ENCODE measurements around the gene ETV6. TPM values are rescaled to one million over a fixed set of nuclear protein-coding genes. Genes with fewer than 3 reads are reported as not detected.

Gene ETV6
- total RNA-seq, 1 donor from 2014 or later, result 16.9 TPM

DNA sequence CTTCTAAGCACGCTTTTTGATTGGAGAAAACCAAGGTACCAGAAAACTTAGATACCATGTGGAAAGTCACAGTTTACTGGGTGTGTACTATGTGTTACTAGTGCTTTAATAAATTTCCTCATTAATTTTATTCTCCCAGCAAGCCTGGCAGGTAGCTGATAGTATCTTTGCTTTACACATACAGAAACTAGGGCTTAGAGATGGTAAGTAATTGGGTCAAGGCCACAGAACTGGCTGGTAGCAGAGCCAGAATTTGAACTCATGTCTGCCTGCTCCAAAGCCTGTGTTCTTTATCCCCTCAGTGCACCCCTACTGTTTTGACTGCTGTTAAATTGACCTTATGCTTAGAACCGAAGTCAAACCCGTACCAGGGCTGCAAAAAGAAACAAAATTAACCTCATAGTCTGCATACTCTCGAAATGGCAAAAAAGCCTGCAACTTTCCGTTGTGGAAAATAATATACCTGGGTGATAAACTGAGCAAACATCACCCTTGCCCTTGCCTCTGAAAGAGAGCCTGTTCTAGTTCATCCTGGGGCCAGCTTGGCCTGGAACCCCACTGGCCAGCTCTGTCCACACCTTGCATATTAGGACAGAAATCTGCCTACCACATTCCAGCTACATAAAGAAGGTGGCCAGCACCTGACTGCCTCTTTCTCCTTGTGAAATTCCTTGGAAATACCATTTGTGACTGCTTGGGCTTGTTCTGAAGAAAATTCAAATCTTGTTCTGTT is 118.9 kb downstream of the ETV6 start:
- no peak overlapping the region for H3K4me3 ChIP-seq
- no peaks in the 10 kb centered on the region for H3K27me3 ChIP-seq (ENCODE audit: low read depth)
- peak overlapping the region; percentile 87 for H3K27ac ChIP-seq (replicated peaks)
- intact Hi-C loops (cut with micrococcal nuclease), result no loop called here
- H3K9me3 ChIP-seq (replicated peaks), result no peaks in the 10 kb centered on the region
- H3K36me3 ChIP-seq, result no peaks in the 10 kb centered on the region
- TF ChIP-seq, protein P1, sequence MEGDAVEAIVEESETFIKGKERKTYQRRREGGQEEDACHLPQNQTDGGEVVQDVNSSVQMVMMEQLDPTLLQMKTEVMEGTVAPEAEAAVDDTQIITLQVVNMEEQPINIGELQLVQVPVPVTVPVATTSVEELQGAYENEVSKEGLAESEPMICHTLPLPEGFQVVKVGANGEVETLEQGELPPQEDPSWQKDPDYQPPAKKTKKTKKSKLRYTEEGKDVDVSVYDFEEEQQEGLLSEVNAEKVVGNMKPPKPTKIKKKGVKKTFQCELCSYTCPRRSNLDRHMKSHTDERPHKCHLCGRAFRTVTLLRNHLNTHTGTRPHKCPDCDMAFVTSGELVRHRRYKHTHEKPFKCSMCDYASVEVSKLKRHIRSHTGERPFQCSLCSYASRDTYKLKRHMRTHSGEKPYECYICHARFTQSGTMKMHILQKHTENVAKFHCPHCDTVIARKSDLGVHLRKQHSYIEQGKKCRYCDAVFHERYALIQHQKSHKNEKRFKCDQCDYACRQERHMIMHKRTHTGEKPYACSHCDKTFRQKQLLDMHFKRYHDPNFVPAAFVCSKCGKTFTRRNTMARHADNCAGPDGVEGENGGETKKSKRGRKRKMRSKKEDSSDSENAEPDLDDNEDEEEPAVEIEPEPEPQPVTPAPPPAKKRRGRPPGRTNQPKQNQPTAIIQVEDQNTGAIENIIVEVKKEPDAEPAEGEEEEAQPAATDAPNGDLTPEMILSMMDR (IDR thresholded peaks at IDR 0.05; ENCODE audit: borderline replicate concordance), result no peak
- H3K4me1 ChIP-seq, result peaks cover 81% of the 10 kb centered on the region
- DNase-seq, result no peak

DNA sequence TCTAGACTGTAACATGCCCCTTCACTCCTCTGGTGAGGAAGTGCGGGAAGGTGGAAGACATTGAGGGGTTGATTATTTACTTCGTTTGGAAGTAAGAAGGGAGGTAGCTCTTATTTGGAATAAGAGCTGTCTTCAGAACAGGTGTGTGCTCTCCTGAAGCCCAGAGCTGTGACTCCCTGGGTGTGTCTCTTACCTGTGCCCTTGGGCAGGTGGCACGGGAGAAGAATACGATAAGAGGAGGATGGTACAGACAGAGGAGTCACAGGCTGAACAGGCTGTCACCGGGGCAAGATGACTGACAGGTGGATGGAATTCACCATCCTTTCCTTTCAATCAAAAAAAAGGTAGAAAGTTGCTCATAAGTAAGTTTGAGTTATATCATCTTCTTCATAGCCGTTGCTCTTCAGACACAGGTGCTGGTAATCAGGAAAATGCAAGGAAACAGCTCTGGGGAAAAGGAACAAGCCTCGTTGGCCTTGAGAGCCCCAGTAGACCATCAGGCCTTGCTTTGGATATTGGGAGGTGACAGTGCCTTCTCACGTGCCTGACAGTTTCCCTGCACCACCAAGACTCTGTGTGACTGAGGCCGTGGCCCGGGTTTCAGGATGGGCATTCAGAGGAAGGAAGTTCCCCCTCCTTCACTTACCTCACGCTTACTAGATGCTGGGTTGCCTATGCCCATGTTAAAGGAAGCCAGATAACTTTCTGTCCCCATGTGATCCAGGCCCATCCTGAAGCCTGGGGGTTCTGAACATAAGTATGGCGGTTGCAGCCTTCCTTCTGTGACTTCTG is 120.4 kb downstream of the ETV6 start:
- no peaks in the 10 kb centered on the region for H3K36me3 ChIP-seq
- no peaks in the 10 kb centered on the region for H3K27me3 ChIP-seq (ENCODE audit: low read depth)
- H3K4me1 ChIP-seq, result peaks cover 74% of the 10 kb centered on the region
- no peak overlapping the region for H3K4me3 ChIP-seq
- DNase-seq, result no peak
- H3K27ac ChIP-seq (replicated peaks), result no peak overlapping the region
- TF ChIP-seq, protein P1 (IDR thresholded peaks at IDR 0.05; ENCODE audit: borderline replicate concordance), result no peak
- intact Hi-C loops (cut with micrococcal nuclease), result no loop called here
- H3K9me3 ChIP-seq (replicated peaks), result no peaks in the 10 kb centered on the region

DNA sequence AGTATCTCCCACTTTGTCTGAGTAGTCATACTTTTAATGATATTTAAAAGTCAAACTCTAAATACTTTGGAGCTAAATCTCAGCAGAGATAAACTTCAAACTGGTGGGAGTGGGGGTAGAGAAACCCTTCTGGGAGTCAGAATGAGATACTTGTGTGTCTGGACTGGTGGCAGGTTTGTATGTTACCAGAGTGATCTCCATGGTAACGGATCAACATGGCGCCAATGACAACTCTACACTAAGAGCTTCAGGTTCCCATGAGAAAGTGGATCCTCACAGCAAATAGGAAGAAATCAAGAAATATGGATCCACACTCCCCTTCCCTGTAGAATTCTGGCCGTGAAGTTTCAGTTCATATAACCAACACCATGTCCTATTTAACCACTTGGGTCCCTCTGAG is 121.9 kb downstream of the ETV6 start:
- intact Hi-C loops (cut with micrococcal nuclease), result no loop called here
- H3K4me3 ChIP-seq, result no peak overlapping the region
- no peaks in the 10 kb centered on the region for H3K9me3 ChIP-seq (replicated peaks)
- H3K27ac ChIP-seq (replicated peaks), result no peak overlapping the region
- TF ChIP-seq, protein P1 (IDR thresholded peaks at IDR 0.05; ENCODE audit: borderline replicate concordance), result no peak
- peaks cover 59% of the 10 kb centered on the region for H3K4me1 ChIP-seq
- no peaks in the 10 kb centered on the region for H3K36me3 ChIP-seq
- DNase-seq, result no peak
- H3K27me3 ChIP-seq (ENCODE audit: low read depth), result no peaks in the 10 kb centered on the region

DNA sequence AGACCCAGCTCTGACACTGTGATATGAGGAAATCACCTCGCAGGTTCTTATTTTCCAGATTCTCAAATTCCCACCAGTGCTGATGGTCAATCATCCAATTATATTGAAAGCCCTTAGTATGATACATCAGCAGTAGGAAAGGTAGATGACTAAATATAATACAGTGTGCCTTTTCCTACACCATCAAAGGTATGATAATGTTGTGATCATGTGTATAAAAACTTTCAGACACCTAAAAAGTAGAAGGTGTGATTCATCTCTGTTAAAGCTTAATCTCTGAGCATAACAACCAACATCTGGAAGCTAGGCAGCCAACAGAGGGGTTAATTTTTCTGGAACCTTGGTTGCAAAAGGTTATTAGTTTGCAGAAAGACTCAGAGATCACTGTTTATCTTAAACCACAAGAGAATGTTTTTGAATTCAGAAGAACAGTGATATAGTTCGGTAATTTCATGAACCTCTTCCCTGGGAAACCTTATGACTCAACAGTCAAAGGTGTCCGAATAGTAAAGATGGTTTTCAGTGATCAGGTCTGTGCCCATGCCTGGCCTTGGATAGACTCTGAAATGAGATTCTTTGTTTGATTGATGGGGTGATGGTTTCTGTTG is 122.5 kb downstream of the ETV6 start:
- no peak overlapping the region for H3K4me3 ChIP-seq
- TF ChIP-seq, protein P1 (IDR thresholded peaks at IDR 0.05; ENCODE audit: borderline replicate concordance), result no peak
- no peaks in the 10 kb centered on the region for H3K27me3 ChIP-seq (ENCODE audit: low read depth)
- no peaks in the 10 kb centered on the region for H3K36me3 ChIP-seq
- H3K4me1 ChIP-seq, result peaks cover 56% of the 10 kb centered on the region
- no peak overlapping the region for H3K27ac ChIP-seq (replicated peaks)
- no peak for DNase-seq
- H3K9me3 ChIP-seq (replicated peaks), result no peaks in the 10 kb centered on the region
- intact Hi-C loops (cut with micrococcal nuclease), result no loop called here

DNA sequence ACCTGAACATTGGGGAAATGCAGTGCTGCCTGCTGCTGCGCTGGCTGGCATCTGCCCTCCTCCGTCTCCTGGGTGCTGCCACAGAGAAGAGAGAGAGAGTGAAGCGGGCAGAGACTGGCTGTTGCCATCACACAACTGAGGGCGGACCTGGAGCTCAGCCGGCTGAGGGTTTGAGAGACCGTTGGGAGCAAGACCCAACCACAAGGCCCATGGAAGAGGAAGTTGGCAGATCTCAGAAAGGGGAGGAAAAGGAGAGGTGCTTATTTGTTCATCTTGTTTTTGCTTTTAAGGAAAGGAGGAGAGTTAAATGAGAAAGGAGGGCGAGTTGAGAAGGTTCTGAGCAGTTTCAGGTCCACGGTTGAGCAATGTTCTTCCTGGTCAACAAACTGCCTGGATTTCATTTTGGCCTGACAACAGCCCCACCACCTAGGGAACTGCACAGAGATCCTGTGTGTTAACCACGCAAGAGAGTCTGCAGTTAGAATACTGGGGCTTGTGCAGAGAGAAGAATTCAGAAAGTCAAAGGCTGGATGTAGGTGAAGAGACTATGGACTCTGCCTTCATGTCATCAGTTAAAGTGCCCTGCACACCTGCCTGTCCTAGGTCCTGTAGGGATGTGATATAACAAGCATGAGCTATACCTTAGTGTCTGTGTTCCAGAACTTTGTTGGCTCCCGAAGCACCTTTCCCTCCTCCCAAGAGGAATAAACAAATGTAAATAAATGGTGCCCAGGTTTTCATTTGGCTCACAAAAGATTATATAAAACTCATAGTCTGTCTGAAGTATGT is 124.6 kb downstream of the ETV6 start:
- intact Hi-C loops (cut with micrococcal nuclease), result no loop called here
- Histone ChIP-seq H3K4me1 (peaks cover 56% of the 10 kb centered on the region), H3K36me3 (no peaks in the 10 kb centered on the region), H3K27me3 (ENCODE audit: low read depth) (no peaks in the 10 kb centered on the region), H3K9me3 (replicated peaks) (no peaks in the 10 kb centered on the region), H3K4me3 (no peak overlapping the region), H3K27ac (replicated peaks) (no peak overlapping the region)
- TF ChIP-seq, protein P1 (IDR thresholded peaks at IDR 0.05; ENCODE audit: borderline replicate concordance), result no peak
- no peak for DNase-seq

Data from left ventricle myocardium inferior (tissue), 1 donor.